T-helper 2 cell treated with Interferon-gamma antibody and Interleukin-4, amounts not matched to agents 5 μg/mL and 100 μg/mL, for 36 hours (primary cell): ENCODE measurements around the gene PIK3R5.

Source experiments
- DNase-seq: peaks from one replicate; pipeline ENCODE4 v3.0.0; 2021; ENCODE audit warnings: low spot score
- H3K27ac Mint-ChIP-seq: one replicate; pipeline ENCODE4 v1.8.0; 2021; ENCODE audit warnings: mild to moderate bottlenecking, mixed read lengths
- H3K27me3 Mint-ChIP-seq: one replicate; pipeline ENCODE4 v1.8.0; 2021; ENCODE audit warnings: low read depth, mixed read lengths
- H3K36me3 Mint-ChIP-seq: one replicate; pipeline ENCODE4 v1.8.0; 2021; ENCODE audit warnings: low read depth, mixed read lengths
- H3K4me1 Mint-ChIP-seq: one replicate; pipeline ENCODE4 v1.8.0; 2021; ENCODE audit warnings: low read depth, mixed read lengths
- H3K4me3 Mint-ChIP-seq: one replicate; pipeline ENCODE4 v1.8.0; 2022; ENCODE audit warnings: mild to moderate bottlenecking, moderate library complexity, mixed read lengths
- H3K9me3 Mint-ChIP-seq: one replicate; pipeline ENCODE4 v1.8.0; 2021; ENCODE audit warnings: mixed read lengths

PIK3R5 gene

GRCh38 chr17:8841844-8842243 lies 123.7 kb downstream of the PIK3R5 start:
- no peak overlapping the region for H3K27ac Mint-ChIP-seq
- H3K4me3 Mint-ChIP-seq, result no peak overlapping the region
- H3K27me3 Mint-ChIP-seq, result no peaks in the 10 kb centered on the region
- peaks cover 2% of the 10 kb centered on the region for H3K4me1 Mint-ChIP-seq
- peaks cover 32% of the 10 kb centered on the region for H3K36me3 Mint-ChIP-seq
- no peak for DNase-seq
- no peaks in the 10 kb centered on the region for H3K9me3 Mint-ChIP-seq

GRCh38 chr17:8839410-8839935 lies 126.0 kb downstream of the PIK3R5 start:
- no peaks in the 10 kb centered on the region for H3K27me3 Mint-ChIP-seq
- peaks cover 28% of the 10 kb centered on the region for H3K36me3 Mint-ChIP-seq
- peaks cover 2% of the 10 kb centered on the region for H3K4me1 Mint-ChIP-seq
- no peak overlapping the region for H3K27ac Mint-ChIP-seq
- DNase-seq, result no peak
- H3K4me3 Mint-ChIP-seq, result no peak overlapping the region
- no peaks in the 10 kb centered on the region for H3K9me3 Mint-ChIP-seq

- H3K9me3 Mint-ChIP-seq, result no peaks in the 10 kb centered on the region
- DNase-seq, result no peak
- H3K36me3 Mint-ChIP-seq, result peaks cover 31% of the 10 kb centered on the region
Observed at GRCh38 chr17:8838551-8839095, 126.9 kb downstream of the PIK3R5 start.

DNA sequence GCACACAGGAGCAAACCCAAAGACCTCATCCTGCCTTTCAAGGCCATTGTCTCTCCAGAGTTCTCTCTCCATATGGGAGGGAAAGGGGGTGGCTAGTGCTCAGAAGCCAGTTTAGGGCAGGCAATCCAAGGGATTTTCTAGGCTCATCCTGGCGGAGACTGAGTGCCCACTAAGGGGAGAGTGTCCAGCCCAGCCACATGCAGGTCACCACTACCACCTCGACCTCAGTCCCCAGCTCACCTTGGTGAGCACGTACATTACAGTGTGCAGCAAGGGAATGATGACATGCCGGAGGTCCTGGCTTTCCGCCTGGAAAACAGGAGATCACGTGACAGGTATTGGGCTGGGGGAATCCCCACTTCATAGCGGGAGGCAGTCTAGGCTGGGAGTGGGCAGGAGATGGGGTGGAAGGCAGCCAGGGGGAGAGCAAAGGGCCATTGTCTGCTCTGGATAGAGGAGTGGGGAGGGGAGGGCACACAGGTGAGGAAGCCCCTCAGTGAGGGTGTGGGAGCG lies 127.9 kb downstream of the PIK3R5 start:
- H3K36me3 Mint-ChIP-seq, result peaks cover 29% of the 10 kb centered on the region
- H3K27ac Mint-ChIP-seq, result no peak overlapping the region
- H3K4me3 Mint-ChIP-seq, result no peak overlapping the region
- no peaks in the 10 kb centered on the region for H3K4me1 Mint-ChIP-seq
- DNase-seq, result no peak
- H3K27me3 Mint-ChIP-seq, result no peaks in the 10 kb centered on the region
- no peaks in the 10 kb centered on the region for H3K9me3 Mint-ChIP-seq

More at GRCh38 chr17:8838551-8839095, 126.9 kb downstream of the PIK3R5 start:
- Mint-ChIP-seq H3K4me1 (peaks cover 2% of the 10 kb centered on the region), H3K27me3 (no peaks in the 10 kb centered on the region), H3K4me3 (no peak overlapping the region), H3K27ac (no peak overlapping the region)

DNA sequence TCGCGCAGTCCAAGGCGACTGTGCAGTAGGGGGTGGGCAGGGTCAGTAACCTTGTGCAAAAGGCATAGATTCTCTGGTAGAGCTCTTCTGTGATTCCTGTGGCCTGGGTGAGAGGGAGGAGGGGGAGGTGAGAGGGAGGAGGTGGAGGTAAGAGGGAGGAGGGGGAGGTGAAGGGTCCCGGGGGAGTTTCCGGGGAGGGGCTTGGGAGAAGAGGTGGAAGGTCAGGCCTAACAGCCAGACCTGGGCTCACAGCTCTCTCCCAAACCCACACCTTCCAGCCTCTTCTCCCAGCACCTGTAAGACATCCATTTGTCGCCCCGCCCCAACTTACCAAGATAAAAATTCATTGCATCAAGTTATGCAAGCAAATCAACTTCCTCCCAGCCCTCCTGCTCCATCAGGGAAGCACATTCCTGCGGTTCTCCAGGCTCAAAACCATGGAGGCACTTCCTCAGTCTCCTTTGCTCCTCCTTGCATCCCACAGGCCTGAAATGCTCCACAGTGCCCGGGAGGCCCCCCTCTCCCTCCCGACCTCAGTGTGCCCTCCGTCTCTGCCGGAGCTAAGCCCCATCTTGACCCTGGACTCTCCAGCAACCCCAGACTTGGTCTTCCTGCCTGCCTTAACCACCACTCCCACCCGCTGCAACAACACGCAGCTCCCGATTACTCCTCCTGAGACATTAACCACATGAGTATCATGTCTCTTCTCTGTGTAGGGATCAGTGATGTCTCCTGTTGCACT lies 128.5 kb downstream of the PIK3R5 start:
- Mint-ChIP-seq H3K4me3 (no peak overlapping the region), H3K4me1 (no peaks in the 10 kb centered on the region), H3K27me3 (no peaks in the 10 kb centered on the region), H3K36me3 (peaks cover 29% of the 10 kb centered on the region), H3K9me3 (no peaks in the 10 kb centered on the region), H3K27ac (no peak overlapping the region)
- DNase-seq, result no peak

- Mint-ChIP-seq H3K27ac (no peak overlapping the region), H3K36me3 (peaks cover 27% of the 10 kb centered on the region), H3K4me3 (no peak overlapping the region), H3K27me3 (no peaks in the 10 kb centered on the region), H3K4me1 (no peaks in the 10 kb centered on the region), H3K9me3 (no peaks in the 10 kb centered on the region)
- no peak for DNase-seq
Observed at GRCh38 chr17:8835631-8836364, 129.7 kb downstream of the PIK3R5 start.

- Mint-ChIP-seq H3K27ac (no peak overlapping the region), H3K36me3 (peaks cover 27% of the 10 kb centered on the region), H3K4me3 (no peak overlapping the region), H3K9me3 (no peaks in the 10 kb centered on the region), H3K4me1 (no peaks in the 10 kb centered on the region), H3K27me3 (no peaks in the 10 kb centered on the region)
- no peak for DNase-seq
Observed at GRCh38 chr17:8835106-8835505, 130.4 kb downstream of the PIK3R5 start.

- Mint-ChIP-seq H3K9me3 (no peaks in the 10 kb centered on the region), H3K4me3 (no peak overlapping the region), H3K27me3 (no peaks in the 10 kb centered on the region), H3K36me3 (peaks cover 24% of the 10 kb centered on the region), H3K27ac (no peak overlapping the region), H3K4me1 (no peaks in the 10 kb centered on the region)
- peak; percentile 14 for DNase-seq
Observed at GRCh38 chr17:8832711-8833352, 132.7 kb downstream of the PIK3R5 start.

DNA sequence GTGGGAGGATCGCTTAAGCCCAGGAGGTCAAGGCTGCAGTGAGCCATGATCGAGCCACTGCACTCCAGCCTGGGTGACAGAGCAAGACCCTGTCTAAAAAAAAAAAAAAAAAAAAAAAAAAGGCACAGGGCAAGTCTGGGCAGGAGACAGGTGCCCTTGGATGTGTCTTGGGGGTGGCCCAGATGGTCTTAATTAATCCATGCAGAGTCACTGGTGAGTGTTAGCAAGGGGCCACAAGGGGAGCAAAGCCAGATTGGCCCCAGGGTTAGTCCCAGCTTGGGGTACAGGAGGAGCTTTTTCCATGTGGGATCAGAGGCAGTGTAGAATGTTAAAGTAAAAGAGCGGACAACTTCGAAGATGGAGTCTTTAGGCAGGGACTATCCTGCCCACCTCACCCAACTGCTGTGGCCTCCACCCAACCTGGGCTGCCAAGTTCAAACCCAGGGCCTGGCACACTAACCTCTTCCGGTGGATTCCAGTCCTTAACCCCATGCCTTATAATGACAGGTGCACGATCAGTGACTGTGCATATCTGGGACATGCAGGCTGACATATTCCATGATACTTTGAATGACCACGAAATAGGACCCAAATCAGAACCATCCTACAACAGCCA lies 134.2 kb downstream of the PIK3R5 start:
- Mint-ChIP-seq H3K27me3 (no peaks in the 10 kb centered on the region), H3K36me3 (peaks cover 20% of the 10 kb centered on the region), H3K27ac (no peak overlapping the region), H3K9me3 (no peaks in the 10 kb centered on the region), H3K4me1 (no peaks in the 10 kb centered on the region), H3K4me3 (no peak overlapping the region)
- DNase-seq, result no peak

DNA sequence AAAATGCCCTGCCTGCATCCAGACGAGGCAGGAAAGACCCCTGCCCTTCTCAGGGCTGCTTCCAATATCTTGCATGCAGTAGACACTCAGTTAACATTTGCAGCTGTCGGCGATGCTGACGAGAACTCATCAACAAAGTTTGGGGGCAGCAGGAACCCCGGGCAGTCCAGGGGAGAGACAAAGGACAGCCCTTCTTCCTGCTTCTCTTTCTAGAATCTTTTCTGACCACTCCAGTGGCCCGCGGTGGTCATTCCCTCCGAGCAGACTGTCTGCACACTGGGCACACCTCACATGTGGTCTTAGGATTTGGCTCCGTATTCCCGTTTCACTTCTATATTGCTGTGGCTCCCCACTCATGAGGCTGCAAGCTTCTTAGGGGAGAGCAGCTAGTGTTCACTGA lies 135.4 kb downstream of the PIK3R5 start:
- Mint-ChIP-seq H3K9me3 (peaks cover 3% of the 10 kb centered on the region), H3K36me3 (peaks cover 14% of the 10 kb centered on the region), H3K27ac (no peak overlapping the region), H3K27me3 (no peaks in the 10 kb centered on the region), H3K4me1 (no peaks in the 10 kb centered on the region), H3K4me3 (no peak overlapping the region)
- DNase-seq, result no peak

GRCh38 chr17:8829036-8829941 lies 136.2 kb downstream of the PIK3R5 start:
- Mint-ChIP-seq H3K36me3 (peaks cover 14% of the 10 kb centered on the region), H3K27me3 (no peaks in the 10 kb centered on the region), H3K4me1 (no peaks in the 10 kb centered on the region), H3K9me3 (peaks cover 11% of the 10 kb centered on the region), H3K27ac (no peak overlapping the region), H3K4me3 (no peak overlapping the region)
- DNase-seq, result no peak
